Measurements from ENCODE around the gene C1GALT1C1L. TPM values are rescaled to one million over a fixed set of nuclear protein-coding genes. Genes with fewer than 3 reads are reported as not detected.
"Not testable (repeated sequence)": the region's sequence is repeated elsewhere in the genome, so short reads cannot be mapped to it uniquely, and the experiment has no call there.

C1GALT1C1L gene
- total RNA-seq, 1 donor from 2014 or later: not detected

- Histone ChIP-seq H3K4me3 (ENCODE audit: low read depth, low read length) (no peak overlapping the region), H3K27me3 (ENCODE audit: control insufficient read depth, insufficient read depth, low read length) (peaks cover 2% of the 10 kb centered on the region), H3K36me3 (ENCODE audit: control insufficient read depth, insufficient read depth, low read length) (no peaks in the 10 kb centered on the region)
- no peak for FAIRE-seq
- DNase-seq (ENCODE audit: low read depth): peak; percentile 34
- TF ChIP-seq CTCF (IDR thresholded peaks at IDR 0.05; ENCODE audit: insufficient read depth, low read length, severe bottlenecking): no peak
Observed at GRCh38 chr2:43685357-43685756, 9.1 kb upstream of the C1GALT1C1L start.

- not testable (repeated sequence) for DNase-seq (ENCODE audit: low read depth); H3K27me3 ChIP-seq (ENCODE audit: control insufficient read depth, insufficient read depth, low read length); H3K36me3 ChIP-seq (ENCODE audit: control insufficient read depth, insufficient read depth, low read length); H3K4me3 ChIP-seq (ENCODE audit: low read depth, low read length); FAIRE-seq
Observed at GRCh38 chr2:43677783-43678182, 1.6 kb upstream of the C1GALT1C1L start.

DNA sequence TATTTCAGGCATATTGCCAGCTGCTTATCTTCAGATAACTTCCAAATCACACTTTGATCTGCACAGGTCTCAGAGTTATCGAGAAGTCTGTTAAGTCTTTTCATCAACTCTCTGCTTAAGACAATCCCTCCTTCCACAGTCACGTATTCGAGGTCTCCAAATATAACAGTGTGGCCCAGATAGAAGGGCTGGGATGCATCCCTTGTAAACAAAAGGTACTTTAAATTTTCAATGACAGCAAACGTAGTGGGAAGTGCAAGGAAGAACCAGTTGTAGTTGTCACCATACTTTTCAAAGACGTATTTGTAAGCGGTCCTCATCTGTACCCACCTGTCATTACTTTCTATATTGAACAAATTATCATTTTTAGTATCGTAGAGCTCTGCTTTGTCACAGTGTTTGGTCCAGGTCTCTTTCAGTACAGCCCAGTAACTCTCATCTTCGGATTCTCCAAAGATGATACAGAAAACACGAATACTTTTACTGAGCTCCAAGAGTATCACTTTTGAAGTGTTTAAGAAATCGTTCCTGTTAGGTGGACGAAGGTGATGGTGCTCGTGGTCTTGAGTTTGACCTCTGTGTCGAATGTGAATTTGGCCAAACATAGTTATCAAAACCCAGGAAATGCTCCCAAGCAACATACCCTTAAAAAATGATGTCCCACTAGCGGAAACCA, 445 bp downstream of the C1GALT1C1L start:
- H3K4me3 ChIP-seq (ENCODE audit: low read depth, low read length): peak overlapping the region; percentile 44
- TF ChIP-seq CTCF (IDR thresholded peaks at IDR 0.05; ENCODE audit: insufficient read depth, low read length, severe bottlenecking): no peak
- H3K36me3 ChIP-seq (ENCODE audit: control insufficient read depth, insufficient read depth, low read length): no peaks in the 10 kb centered on the region
- FAIRE-seq (no peak), DNase-seq (ENCODE audit: low read depth) (no peak)
- H3K27me3 ChIP-seq (ENCODE audit: control insufficient read depth, insufficient read depth, low read length): no peaks in the 10 kb centered on the region

GRCh38 chr2:43657241-43657640, 19.0 kb downstream of the C1GALT1C1L start:
- TF ChIP-seq CTCF (IDR thresholded peaks at IDR 0.05; ENCODE audit: insufficient read depth, low read length, severe bottlenecking): no peak
- FAIRE-seq (no peak), DNase-seq (ENCODE audit: low read depth) (no peak)
- Histone ChIP-seq H3K36me3 (ENCODE audit: control insufficient read depth, insufficient read depth, low read length) (no peaks in the 10 kb centered on the region), H3K27me3 (ENCODE audit: control insufficient read depth, insufficient read depth, low read length) (no peaks in the 10 kb centered on the region), H3K4me3 (ENCODE audit: low read depth, low read length) (no peak overlapping the region)

- no peak for DNase-seq (ENCODE audit: low read depth)
- H3K36me3 ChIP-seq (ENCODE audit: control insufficient read depth, insufficient read depth, low read length): no peaks in the 10 kb centered on the region
- no peaks in the 10 kb centered on the region for H3K27me3 ChIP-seq (ENCODE audit: control insufficient read depth, insufficient read depth, low read length)
- H3K4me3 ChIP-seq (ENCODE audit: low read depth, low read length): no peak overlapping the region
- no peak for FAIRE-seq
- TF ChIP-seq CTCF (IDR thresholded peaks at IDR 0.05; ENCODE audit: insufficient read depth, low read length, severe bottlenecking): no peak
Observed at GRCh38 chr2:43653506-43653905, 22.7 kb downstream of the C1GALT1C1L start.

DNA sequence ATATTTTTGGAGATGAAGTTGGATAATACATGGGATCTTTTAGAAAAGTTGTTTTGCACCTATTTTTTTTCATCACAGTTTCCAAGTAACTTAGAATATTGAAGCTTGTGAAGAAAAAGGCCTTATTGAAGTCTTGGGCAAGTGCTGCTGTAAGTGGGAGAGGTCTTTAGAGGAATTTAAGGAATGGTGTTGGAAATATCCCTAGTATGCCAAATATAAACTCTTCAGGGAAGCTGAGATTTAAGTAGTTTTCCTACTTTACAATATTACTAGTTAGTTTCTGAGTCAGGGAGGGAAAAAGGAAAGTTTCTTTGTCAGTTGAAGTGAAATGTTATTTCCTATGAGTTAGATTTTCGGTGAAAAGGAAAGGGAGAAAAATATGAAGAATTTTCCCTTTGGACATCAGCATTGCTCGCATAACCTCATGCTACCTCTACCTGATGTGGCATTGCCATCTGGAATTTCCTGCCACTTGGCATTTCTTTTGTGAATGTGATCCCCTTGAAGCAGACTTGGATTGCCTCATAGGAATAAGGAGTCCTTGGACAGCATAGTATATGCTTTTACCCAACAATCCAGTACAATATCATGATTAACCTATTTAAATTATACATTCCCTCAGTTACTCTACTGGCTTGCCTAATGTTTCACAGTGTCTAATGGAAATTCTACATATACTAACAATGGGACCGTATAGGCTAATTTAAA, 27.1 kb downstream of the C1GALT1C1L start:
- Histone ChIP-seq H3K27me3 (ENCODE audit: control insufficient read depth, insufficient read depth, low read length) (no peaks in the 10 kb centered on the region), H3K4me3 (ENCODE audit: low read depth, low read length) (no peak overlapping the region), H3K36me3 (ENCODE audit: control insufficient read depth, insufficient read depth, low read length) (no peaks in the 10 kb centered on the region)
- no peak for DNase-seq (ENCODE audit: low read depth)
- no peak for TF ChIP-seq CTCF (IDR thresholded peaks at IDR 0.05; ENCODE audit: insufficient read depth, low read length, severe bottlenecking)
- no peak for FAIRE-seq

Data from bronchial epithelial cell (primary cell).